Measurements from ENCODE around the gene ZNF367.
A peak's percentile ranks its signal among the peaks of the same experiment; 100 is the strongest.

ZNF367 gene

DNA sequence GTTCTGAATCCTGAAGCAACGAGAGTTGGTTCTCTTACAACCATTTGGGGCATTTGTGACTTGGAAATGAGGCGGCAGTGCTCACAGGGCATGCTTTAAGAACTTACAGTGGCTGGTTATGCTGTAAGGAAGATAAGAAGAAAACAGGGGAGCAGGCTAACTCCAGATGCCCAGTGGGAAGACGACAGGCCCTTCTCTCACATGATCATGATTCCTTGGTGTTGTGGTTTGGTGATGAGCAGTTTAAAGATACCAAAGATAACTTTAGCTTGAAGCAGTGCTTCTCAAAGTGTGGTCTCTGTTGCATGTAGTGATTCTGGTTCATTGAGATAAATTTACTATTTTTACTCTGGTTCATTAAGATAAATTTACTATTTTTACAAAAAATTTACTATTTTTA, 29.2 kb upstream of the ZNF367 start:
- Histone ChIP-seq H3K27me3 (ENCODE audit: insufficient read depth, poor library complexity, severe bottlenecking) (peaks cover 13% of the 10 kb centered on the region), H3K27ac (replicated peaks) (no peak overlapping the region), H3K4me3 (replicated peaks; ENCODE audit: insufficient read depth, low read length) (no peak overlapping the region)
- TF ChIP-seq, protein P1, sequence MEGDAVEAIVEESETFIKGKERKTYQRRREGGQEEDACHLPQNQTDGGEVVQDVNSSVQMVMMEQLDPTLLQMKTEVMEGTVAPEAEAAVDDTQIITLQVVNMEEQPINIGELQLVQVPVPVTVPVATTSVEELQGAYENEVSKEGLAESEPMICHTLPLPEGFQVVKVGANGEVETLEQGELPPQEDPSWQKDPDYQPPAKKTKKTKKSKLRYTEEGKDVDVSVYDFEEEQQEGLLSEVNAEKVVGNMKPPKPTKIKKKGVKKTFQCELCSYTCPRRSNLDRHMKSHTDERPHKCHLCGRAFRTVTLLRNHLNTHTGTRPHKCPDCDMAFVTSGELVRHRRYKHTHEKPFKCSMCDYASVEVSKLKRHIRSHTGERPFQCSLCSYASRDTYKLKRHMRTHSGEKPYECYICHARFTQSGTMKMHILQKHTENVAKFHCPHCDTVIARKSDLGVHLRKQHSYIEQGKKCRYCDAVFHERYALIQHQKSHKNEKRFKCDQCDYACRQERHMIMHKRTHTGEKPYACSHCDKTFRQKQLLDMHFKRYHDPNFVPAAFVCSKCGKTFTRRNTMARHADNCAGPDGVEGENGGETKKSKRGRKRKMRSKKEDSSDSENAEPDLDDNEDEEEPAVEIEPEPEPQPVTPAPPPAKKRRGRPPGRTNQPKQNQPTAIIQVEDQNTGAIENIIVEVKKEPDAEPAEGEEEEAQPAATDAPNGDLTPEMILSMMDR (IDR thresholded peaks at IDR 0.05; ENCODE audit: insufficient read depth, low read length) = no peak
- TF ChIP-seq, protein P2, sequence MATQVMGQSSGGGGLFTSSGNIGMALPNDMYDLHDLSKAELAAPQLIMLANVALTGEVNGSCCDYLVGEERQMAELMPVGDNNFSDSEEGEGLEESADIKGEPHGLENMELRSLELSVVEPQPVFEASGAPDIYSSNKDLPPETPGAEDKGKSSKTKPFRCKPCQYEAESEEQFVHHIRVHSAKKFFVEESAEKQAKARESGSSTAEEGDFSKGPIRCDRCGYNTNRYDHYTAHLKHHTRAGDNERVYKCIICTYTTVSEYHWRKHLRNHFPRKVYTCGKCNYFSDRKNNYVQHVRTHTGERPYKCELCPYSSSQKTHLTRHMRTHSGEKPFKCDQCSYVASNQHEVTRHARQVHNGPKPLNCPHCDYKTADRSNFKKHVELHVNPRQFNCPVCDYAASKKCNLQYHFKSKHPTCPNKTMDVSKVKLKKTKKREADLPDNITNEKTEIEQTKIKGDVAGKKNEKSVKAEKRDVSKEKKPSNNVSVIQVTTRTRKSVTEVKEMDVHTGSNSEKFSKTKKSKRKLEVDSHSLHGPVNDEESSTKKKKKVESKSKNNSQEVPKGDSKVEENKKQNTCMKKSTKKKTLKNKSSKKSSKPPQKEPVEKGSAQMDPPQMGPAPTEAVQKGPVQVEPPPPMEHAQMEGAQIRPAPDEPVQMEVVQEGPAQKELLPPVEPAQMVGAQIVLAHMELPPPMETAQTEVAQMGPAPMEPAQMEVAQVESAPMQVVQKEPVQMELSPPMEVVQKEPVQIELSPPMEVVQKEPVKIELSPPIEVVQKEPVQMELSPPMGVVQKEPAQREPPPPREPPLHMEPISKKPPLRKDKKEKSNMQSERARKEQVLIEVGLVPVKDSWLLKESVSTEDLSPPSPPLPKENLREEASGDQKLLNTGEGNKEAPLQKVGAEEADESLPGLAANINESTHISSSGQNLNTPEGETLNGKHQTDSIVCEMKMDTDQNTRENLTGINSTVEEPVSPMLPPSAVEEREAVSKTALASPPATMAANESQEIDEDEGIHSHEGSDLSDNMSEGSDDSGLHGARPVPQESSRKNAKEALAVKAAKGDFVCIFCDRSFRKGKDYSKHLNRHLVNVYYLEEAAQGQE (IDR thresholded peaks at IDR 0.05; ENCODE audit: insufficient replicate concordance, low read depth) = no peak
- TF ChIP-seq GABPA (IDR thresholded peaks at IDR 0.05; ENCODE audit: low read depth) (no peak), SPI1 (IDR thresholded peaks at IDR 0.05; ENCODE audit: borderline replicate concordance, low read depth) (no peak), POLR2AphosphoS5 (IDR thresholded peaks at IDR 0.05; ENCODE audit: low read depth) (no peak)
- DNase-seq (ENCODE audit: low read depth in 1 of 2, low spot score in 1 of 2) = no peak

DNA sequence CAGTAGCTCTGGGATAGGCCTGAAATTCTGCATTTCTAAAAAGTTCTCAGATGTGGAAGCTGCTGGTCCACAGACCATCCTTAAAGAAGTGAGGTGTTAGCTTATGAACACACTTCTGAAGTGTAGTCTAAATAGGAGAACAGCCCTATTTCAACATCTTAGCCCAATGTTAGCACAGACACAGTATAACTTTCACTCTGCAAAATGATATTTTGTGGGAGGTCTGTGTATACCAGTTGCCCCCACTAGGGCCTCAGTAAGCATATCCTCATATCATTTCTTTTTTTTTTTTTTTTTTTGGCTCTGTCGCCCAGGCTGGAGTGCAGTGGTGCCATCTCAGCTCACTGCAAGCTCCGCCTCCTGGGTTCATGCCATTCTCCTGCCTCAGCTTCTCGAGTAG, 24.3 kb upstream of the ZNF367 start:
- Histone ChIP-seq H3K27me3 (ENCODE audit: insufficient read depth, poor library complexity, severe bottlenecking) (no peaks in the 10 kb centered on the region), H3K4me3 (replicated peaks; ENCODE audit: insufficient read depth, low read length) (no peak overlapping the region), H3K27ac (replicated peaks) (no peak overlapping the region)
- DNase-seq (ENCODE audit: low read depth in 1 of 2, low spot score in 1 of 2) = peak; percentile 22 to 37
- TF ChIP-seq, protein P1 (IDR thresholded peaks at IDR 0.05; ENCODE audit: insufficient read depth, low read length) = no peak
- TF ChIP-seq, protein P2 (IDR thresholded peaks at IDR 0.05; ENCODE audit: insufficient replicate concordance, low read depth) = no peak
- no peak for TF ChIP-seq POLR2AphosphoS5 (IDR thresholded peaks at IDR 0.05; ENCODE audit: low read depth)
- no peak for TF ChIP-seq GABPA (IDR thresholded peaks at IDR 0.05; ENCODE audit: low read depth)
- peak; percentile 19; the same call in 1 of the 2 replicates for TF ChIP-seq SPI1 (IDR thresholded peaks at IDR 0.05; ENCODE audit: borderline replicate concordance, low read depth)

DNA sequence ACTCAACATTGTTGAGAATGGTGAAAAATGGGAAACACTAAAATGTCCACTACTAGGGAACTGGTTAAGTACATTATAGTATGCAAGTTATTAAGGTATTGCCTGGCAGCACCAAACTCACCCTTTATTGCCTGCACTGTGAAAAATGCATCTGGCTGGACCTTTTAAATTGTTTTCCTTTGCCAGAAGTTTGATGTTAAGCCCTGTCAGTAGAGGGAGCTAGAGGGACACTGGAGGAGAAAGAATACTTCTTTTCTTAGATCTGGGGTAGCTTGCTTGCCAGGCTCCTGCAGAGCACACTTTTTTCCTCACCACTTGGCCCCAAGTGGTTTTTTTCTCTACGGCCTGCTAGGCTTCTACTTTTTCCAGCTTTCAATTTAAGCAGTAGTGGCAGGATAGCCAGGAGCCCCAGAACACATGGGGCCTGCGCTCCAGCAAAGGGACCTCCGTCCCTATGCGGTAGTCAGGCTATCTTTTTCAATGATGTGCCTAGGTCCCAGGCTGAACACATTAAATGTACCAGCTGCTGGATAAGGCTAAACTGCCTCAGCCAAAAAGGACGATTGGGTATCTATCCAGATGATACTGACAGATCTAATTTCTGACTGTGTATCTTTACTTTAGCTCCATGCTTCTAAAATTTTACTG, 23.8 kb upstream of the ZNF367 start:
- Histone ChIP-seq H3K27ac (replicated peaks) (no peak overlapping the region), H3K27me3 (ENCODE audit: insufficient read depth, poor library complexity, severe bottlenecking) (no peaks in the 10 kb centered on the region), H3K4me3 (replicated peaks; ENCODE audit: insufficient read depth, low read length) (no peak overlapping the region)
- TF ChIP-seq, protein P1 (IDR thresholded peaks at IDR 0.05; ENCODE audit: insufficient read depth, low read length) = peak; percentile 55
- no peak for TF ChIP-seq GABPA (IDR thresholded peaks at IDR 0.05; ENCODE audit: low read depth)
- DNase-seq (ENCODE audit: low read depth in 1 of 2, low spot score in 1 of 2) = peak; percentile 18 to 65

All from HL-60 (cell line).